Tibial nerve (tissue), 4 donors: Measurements from ENCODE around the gene SLC25A11.

ENCODE experiments used
- EP300 ChIP-seq, 2 donors: sonication (generic); formaldehyde crosslinking; IDR thresholded peaks; one replicate each; pipeline ENCODE4 v1.6.1; 2017; ENCODE audit warnings: antibody characterized with exemption in 2 of 2, mild to moderate bottlenecking in 1 of 2
- POLR2A ChIP-seq, 2 donors: fragments of 450-650 bp; IDR thresholded peaks; one replicate each; pipeline ENCODE4 v1.6.1; 2017; ENCODE audit warnings: antibody characterized with exemption in 2 of 2, mild to moderate bottlenecking in 2 of 2, moderate library complexity in 2 of 2
- TF ChIP-seq, protein P1 (sequence below), 5 experiments: fragments of 200-600 bp in 3 of 5; fragments of 450-650 bp in 2 of 5; sonication (generic) in 3 of 5; IDR thresholded peaks; one replicate each; pipeline ENCODE4 v1.5.1; 2016 to 2019; ENCODE audit warnings: antibody characterized with exemption in 5 of 5, mild to moderate bottlenecking in 3 of 5, moderate library complexity in 2 of 5

DNA sequence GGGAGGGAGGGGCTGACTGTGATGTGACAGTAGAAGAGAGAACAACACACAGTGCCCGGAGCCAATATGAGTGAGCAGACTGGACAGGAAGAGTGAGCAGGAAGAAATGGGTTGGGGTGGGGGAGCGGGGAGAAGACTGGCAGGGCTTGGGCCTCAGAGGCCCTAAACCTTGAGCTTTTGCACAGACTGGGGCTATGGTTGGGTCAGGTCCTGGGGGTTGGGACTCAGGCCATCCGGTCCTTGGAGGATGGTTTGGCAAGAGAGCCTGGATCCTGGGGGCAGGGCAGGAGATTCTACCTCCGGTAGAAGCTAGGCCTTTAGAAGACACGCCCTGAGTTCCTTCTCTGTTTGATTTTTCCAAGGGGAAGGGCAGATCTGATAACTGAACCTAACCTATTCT, 46.6 kb upstream of the SLC25A11 start:
- TF ChIP-seq, protein P1, sequence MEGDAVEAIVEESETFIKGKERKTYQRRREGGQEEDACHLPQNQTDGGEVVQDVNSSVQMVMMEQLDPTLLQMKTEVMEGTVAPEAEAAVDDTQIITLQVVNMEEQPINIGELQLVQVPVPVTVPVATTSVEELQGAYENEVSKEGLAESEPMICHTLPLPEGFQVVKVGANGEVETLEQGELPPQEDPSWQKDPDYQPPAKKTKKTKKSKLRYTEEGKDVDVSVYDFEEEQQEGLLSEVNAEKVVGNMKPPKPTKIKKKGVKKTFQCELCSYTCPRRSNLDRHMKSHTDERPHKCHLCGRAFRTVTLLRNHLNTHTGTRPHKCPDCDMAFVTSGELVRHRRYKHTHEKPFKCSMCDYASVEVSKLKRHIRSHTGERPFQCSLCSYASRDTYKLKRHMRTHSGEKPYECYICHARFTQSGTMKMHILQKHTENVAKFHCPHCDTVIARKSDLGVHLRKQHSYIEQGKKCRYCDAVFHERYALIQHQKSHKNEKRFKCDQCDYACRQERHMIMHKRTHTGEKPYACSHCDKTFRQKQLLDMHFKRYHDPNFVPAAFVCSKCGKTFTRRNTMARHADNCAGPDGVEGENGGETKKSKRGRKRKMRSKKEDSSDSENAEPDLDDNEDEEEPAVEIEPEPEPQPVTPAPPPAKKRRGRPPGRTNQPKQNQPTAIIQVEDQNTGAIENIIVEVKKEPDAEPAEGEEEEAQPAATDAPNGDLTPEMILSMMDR (IDR thresholded peaks at IDR 0.05), result no peak
- TF ChIP-seq EP300 (IDR thresholded peaks at IDR 0.05), result no peak
- TF ChIP-seq POLR2A (IDR thresholded peaks at IDR 0.05), result no peak
